C4-2B (cell line): ENCODE measurements around the gene ZFAND3.

Experiments used
- H3K27ac ChIP-seq: fragments of 450-650 bp; 2 replicates; pipeline ENCODE4 v1.5.1; 2017
- CTCF ChIP-seq: fragments of 450-650 bp; conservative IDR thresholded peaks from 2 replicates; pipeline ENCODE4 v1.5.1; 2017; ENCODE audit warnings: mild to moderate bottlenecking
- ZFX ChIP-seq: fragments of 450-650 bp; IDR thresholded peaks from 2 replicates; pipeline ENCODE4 v1.6.1; 2017

ZFAND3 gene

DNA sequence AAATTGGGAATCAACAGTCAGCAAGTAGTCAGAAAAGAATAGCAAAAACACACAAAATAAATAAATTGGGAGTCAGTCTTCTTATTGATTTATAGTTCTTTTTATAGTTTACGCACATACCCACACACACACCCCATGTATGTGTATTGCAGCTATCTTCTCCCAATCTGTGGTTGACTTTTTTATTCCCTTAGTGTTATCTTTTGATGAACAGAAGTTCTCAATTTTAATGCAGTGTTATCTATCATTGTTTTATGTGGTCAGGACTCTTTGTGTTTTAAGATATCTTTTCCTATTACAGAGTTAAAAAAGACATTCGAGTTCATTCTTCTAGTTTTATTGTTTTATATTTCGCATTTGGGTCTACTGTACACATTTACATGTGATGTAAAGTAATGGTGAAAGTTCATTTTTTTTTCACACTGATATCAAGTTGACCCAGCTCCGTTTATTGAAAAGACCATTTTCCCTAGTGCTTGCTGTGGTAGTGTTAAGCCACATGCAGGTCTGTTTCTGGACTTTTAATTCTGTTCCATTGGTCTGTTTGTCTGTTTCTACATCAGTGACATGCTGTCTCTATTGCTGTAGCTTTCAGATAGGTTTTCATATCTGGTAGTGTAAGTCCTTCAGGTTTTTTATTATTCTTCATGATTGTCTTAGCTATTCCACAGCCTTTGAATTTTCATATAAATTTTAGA lies 78.4 kb downstream of the ZFAND3 start:
- no peak for TF ChIP-seq CTCF
- no peak for TF ChIP-seq ZFX
- no peak overlapping the region for H3K27ac ChIP-seq

DNA sequence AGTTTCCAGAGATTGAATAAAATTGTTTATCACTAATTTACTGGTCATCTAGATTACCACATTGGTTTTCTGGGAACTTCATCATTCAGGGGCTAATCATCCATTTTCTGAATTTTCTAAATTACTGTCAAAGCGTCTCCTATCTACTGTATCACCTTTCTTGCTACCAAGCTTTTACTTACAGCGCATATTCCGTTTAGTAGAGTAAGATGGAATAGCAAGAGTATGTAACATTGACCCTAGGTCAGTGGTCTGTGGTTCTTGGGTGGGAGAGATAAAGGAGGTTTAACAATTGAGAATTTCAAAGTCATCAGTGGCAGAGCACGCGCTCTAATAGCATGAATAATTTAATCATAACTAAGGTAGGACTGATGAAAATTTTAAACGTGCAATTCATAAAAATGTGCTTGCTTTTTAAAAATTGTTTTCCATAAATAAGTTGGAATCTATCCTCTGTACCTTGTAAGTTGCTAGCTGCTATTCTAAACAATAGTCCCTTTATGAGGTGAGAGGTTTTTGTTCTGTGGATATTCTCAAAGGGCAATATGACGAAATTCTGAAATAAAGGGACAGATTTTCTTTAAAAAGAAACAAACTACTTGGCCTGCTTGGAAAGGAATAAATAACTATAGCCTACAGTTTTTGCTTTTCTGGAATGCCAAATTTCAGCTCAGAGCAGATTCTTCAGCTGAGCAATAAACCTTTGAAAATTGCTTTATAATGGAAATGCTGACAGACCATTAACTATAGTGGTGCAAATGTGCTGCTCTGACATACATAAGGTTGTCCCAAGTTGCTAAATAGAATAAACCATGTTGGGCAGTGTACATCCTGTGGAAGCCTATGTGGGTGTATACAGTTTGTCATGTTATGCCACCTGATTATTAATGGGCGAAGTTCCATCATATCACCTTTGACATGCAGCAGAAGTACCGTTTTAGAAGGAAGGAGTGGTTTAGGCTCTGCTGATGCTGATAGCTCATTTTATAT lies 84.1 kb downstream of the ZFAND3 start:
- no peak for TF ChIP-seq ZFX
- TF ChIP-seq CTCF = no peak
- no peak overlapping the region for H3K27ac ChIP-seq

DNA sequence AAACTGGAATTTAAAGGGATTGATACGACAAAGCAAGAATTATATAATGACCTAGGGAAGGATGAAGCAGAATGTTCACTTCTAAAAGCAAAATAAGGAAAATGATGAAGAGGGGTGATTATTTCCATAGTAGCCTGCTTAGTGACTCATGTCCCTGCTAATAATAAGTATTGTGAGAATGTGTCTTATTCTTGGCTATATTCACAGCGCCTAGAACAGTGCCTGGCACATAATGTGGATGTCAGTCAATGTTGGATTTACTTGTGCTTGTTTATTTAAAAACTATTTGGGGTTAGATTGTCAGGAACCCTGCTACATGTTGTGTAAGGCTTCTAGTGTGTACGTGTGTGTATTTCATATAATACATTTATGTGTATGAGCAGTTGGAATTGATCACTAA lies 85.1 kb downstream of the ZFAND3 start:
- no peak overlapping the region for H3K27ac ChIP-seq
- TF ChIP-seq CTCF (no peak), ZFX (no peak)

- TF ChIP-seq ZFX (no peak), CTCF (no peak)
- H3K27ac ChIP-seq = no peak overlapping the region
Observed at GRCh38 chr6:37906121-37906520, 86.6 kb downstream of the ZFAND3 start.

DNA sequence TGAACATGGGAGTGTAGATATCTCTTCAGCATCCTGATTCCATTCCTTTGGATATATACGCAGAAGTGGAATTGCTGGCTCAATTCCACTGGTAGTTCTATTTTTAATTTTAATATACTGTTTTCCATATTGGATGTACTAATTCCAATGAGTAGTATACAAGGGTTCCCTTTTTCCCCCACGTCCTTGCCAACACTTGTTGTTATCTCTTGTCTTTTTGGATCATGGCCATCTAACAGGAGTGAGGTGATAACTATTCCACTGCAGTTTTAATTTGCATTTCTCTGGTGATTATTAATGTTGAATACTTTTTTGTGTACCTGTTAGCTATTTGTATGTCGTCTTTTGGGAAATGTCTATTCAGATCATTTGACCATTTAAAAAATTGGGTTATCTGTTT lies 91.5 kb downstream of the ZFAND3 start:
- H3K27ac ChIP-seq = no peak overlapping the region
- TF ChIP-seq CTCF (no peak), ZFX (no peak)

DNA sequence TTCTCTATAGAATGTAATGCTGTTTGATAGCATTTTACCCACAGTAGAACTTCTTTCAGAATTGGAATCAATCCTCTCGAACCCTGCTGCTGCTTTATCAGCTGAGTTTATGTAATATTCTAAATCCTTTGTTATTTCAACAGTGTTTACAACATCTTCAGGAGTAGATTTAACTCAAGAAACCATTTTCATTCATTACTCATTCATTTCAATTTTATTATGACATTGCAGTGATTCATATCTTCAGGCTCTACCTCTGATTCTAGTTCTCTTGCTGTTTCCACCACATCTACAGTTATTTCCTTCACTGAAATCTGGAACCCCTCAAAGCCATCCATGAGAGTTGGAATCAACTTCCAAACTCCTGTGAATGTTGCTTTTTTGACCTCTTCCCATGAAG lies 93.7 kb downstream of the ZFAND3 start:
- no peak overlapping the region for H3K27ac ChIP-seq
- TF ChIP-seq ZFX = no peak
- TF ChIP-seq CTCF = no peak

GRCh38 chr6:37915463-37915862 lies 95.9 kb downstream of the ZFAND3 start:
- H3K27ac ChIP-seq = no peak overlapping the region
- no peak for TF ChIP-seq CTCF
- TF ChIP-seq ZFX = no peak
